Activated T-helper 9 cell treated with anti-CD3 and anti-CD28 coated beads, Interleukin-2, amount 50 U/mL, for 16 hours (primary cell): ENCODE measurements around the gene SPEM1.

ENCODE experiments used
- DNase-seq: peaks from one replicate; pipeline ENCODE4 v3.0.0-alpha.2; 2020; ENCODE audit warnings: low read depth

Gene SPEM1

GRCh38 chr17:7418472-7419152, 1.5 kb upstream of the SPEM1 start:
- no peak for DNase-seq

GRCh38 chr17:7421186-7421585, 1.1 kb downstream of the SPEM1 start:
- no peak for DNase-seq

GRCh38 chr17:7423679-7424078, 3.6 kb downstream of the SPEM1 start:
- DNase-seq, result no peak

- DNase-seq, result no peak
Observed at GRCh38 chr17:7425316-7425715, 5.2 kb downstream of the SPEM1 start, which contains the start of gene SPEM2. TSS of gene SPEM2 (plus strand) at chr17:7425616. CDS start at chr17:7425689, 73 bp downstream.

GRCh38 chr17:7425756-7426155, 5.6 kb downstream of the SPEM1 start:
- DNase-seq, result no peak

GRCh38 chr17:7426203-7426863, 6.2 kb downstream of the SPEM1 start:
- no peak for DNase-seq

- no peak for DNase-seq
Observed at GRCh38 chr17:7426896-7427489, 6.9 kb downstream of the SPEM1 start.

GRCh38 chr17:7427549-7427948, 7.4 kb downstream of the SPEM1 start:
- DNase-seq, result no peak

- DNase-seq, result no peak
Observed at GRCh38 chr17:7428557-7428956, 8.4 kb downstream of the SPEM1 start, which contains the start of gene SPEM3. TSS of gene SPEM3 (plus strand) at chr17:7428857. CDS start at chr17:7428903, 46 bp downstream.

GRCh38 chr17:7429722-7430121, 9.6 kb downstream of the SPEM1 start:
- DNase-seq, result no peak

GRCh38 chr17:7431231-7431630, 11.1 kb downstream of the SPEM1 start:
- no peak for DNase-seq

GRCh38 chr17:7432296-7432695, 12.2 kb downstream of the SPEM1 start:
- DNase-seq, result no peak

GRCh38 chr17:7435676-7436555, 15.8 kb downstream of the SPEM1 start:
- DNase-seq, result peak; percentile 42

GRCh38 chr17:7436556-7437368, 16.6 kb downstream of the SPEM1 start:
- DNase-seq, result peak; percentile 71

GRCh38 chr17:7437369-7437863, 17.3 kb downstream of the SPEM1 start:
- DNase-seq, result no peak

- no peak for DNase-seq
Observed at GRCh38 chr17:7437950-7438614, 18.0 kb downstream of the SPEM1 start.

GRCh38 chr17:7438656-7439460, 18.7 kb downstream of the SPEM1 start:
- DNase-seq, result no peak

- no peak for DNase-seq
Observed at GRCh38 chr17:7439462-7440112, 19.5 kb downstream of the SPEM1 start, which contains the start of gene FGF11. TSS of gene FGF11 (plus strand) at chr17:7439512. CDS start at chr17:7439621, 109 bp downstream.
